ENCODE results near the gene ABHD12. TPM values are rescaled to one million over a fixed set of nuclear protein-coding genes. Genes with fewer than 3 reads are reported as not detected.

The ABHD12 gene
- total and polyA plus RNA-seq, 10 of the 15 experiments (the other 5 are each of a cell fraction or from before 2014, with no cell fraction given): 1.5 to 61.8 (median 26.7) TPM

- DNase-seq (ENCODE audit: low read depth, low spot score) (no peak), ATAC-seq (no peak), FAIRE-seq (no peak)
- no TSS peak for BruUV-seq (replicated peaks)
- Histone ChIP-seq H3K36me3 (ENCODE audit: control insufficient read depth in 2 of 2, insufficient read depth in 2 of 2, low read length in 1 of 2) (peaks cover 2 to 5% of the 10 kb centered on the region in 2 experiments; a peak in 3 of 4 replicates), H3K9ac (ENCODE audit: control insufficient read depth, insufficient read depth, low read length) (no peak overlapping the region), H3K4me3 (no peak overlapping the region), H3K9me3 (replicated peaks; ENCODE audit: control insufficient read depth, insufficient read depth, low read length) (no peaks in the 10 kb centered on the region), H3K27me3 (replicated peaks in 1 of 2; ENCODE audit: control insufficient read depth in 2 of 2, insufficient read depth in 2 of 2, low read length in 1 of 2) (no peaks in the 10 kb centered on the region), H3K27ac (ENCODE audit: control insufficient read depth, insufficient read depth) (no peak overlapping the region), H3K4me2 (ENCODE audit: control insufficient read depth, insufficient read depth) (no peak overlapping the region), H4K20me1 (ENCODE audit: control insufficient read depth, insufficient read depth) (0 out of 2 replicates have a peak, but pooled peaks cover 3% of the 10 kb centered on the region), H3K4me1 (ENCODE audit: control insufficient read depth, insufficient read depth, low read length) (peaks cover 16% of the 10 kb centered on the region), H2AFZ (ENCODE audit: control insufficient read depth, low read depth, low read length) (no peak overlapping the region), H3K79me2 (ENCODE audit: control insufficient read depth, insufficient read depth, low read length) (peaks cover 14% of the 10 kb centered on the region)
- RAD21 ChIA-PET (ENCODE audit: unreplicated experiment): interaction anchor here (1.0 kb wide), 1 partner anchor 261 kb away, joined by 3 read pairs; no protein-coding TSS in a partner anchor
- CTCF ChIA-PET: interaction anchor here (0.8 to 1.4 kb wide), 4 partner anchors 38 to 143 kb away, joined by 3 to 5 read pairs (median 4); no protein-coding TSS in a partner anchor
- in situ Hi-C loops (cut with MboI): loop anchor here (25.0 kb wide), 1 partner anchor 1893 kb away; the partner anchor contains the start of genes GZF1 and NXT1
- SMC1A ChIA-PET (ENCODE audit: uncharacterized antibody, unreplicated experiment): no interaction called here
- POLR2A ChIA-PET: no interaction called here
- WGBS (ENCODE audit: insufficient coverage, insufficient replicate concordance, low lambda C conversion rate, missing lambda C conversion rate): 98% methylated on average over 12 of the region's 12 CpGs
- TF ChIP-seq SKIL (IDR thresholded peaks at IDR 0.05; ENCODE audit: low read depth, poor library complexity, severe bottlenecking): no peak
- no peak for TF ChIP-seq HDAC2 (IDR thresholded peaks at IDR 0.05)
- TF ChIP-seq NR2F1 (conservative IDR thresholded peaks at IDR 0.05): no peak
- TF ChIP-seq MTA3 (IDR thresholded peaks at IDR 0.05; ENCODE audit: borderline replicate concordance, low read length): no peak
- TF ChIP-seq NKRF (conservative IDR thresholded peaks at IDR 0.05): no peak
- TF ChIP-seq NBN (IDR thresholded peaks at IDR 0.05): no peak
- no peak for TF ChIP-seq FOS (IDR thresholded peaks at IDR 0.05; ENCODE audit: borderline replicate concordance, extremely low read depth, insufficient read length)
- no peak for TF ChIP-seq SMC3 (IDR thresholded peaks at IDR 0.05; ENCODE audit: borderline replicate concordance, low read length)
- no peak for TF ChIP-seq EZH2 (IDR thresholded peaks at IDR 0.05; ENCODE audit: borderline replicate concordance, control insufficient read depth, low read depth, low read length)
- no peak for TF ChIP-seq SIN3A (IDR thresholded peaks at IDR 0.05; ENCODE audit: low read depth, low read length)
- intact Hi-C loops (cut with micrococcal nuclease; ENCODE audit: unreplicated experiment): no loop called here
Measured at GRCh38 chr20:25254986-25255680, 135.5 kb downstream of the ABHD12 start.
